Stimulated activated CD4-positive, alpha-beta T cell treated with anti-CD3 and anti-CD28 coated beads, TNF-alpha, amount 100 ng/mL, for 48 hours (primary cell): Measurements from ENCODE around the gene ATRNL1.

Experiments used
- DNase-seq, 3 donors: peaks; one replicate each; pipeline ENCODE4 v3.0.0-alpha.2; 2020; ENCODE audit warnings: low read depth in 3 of 3

Gene ATRNL1, protein sequence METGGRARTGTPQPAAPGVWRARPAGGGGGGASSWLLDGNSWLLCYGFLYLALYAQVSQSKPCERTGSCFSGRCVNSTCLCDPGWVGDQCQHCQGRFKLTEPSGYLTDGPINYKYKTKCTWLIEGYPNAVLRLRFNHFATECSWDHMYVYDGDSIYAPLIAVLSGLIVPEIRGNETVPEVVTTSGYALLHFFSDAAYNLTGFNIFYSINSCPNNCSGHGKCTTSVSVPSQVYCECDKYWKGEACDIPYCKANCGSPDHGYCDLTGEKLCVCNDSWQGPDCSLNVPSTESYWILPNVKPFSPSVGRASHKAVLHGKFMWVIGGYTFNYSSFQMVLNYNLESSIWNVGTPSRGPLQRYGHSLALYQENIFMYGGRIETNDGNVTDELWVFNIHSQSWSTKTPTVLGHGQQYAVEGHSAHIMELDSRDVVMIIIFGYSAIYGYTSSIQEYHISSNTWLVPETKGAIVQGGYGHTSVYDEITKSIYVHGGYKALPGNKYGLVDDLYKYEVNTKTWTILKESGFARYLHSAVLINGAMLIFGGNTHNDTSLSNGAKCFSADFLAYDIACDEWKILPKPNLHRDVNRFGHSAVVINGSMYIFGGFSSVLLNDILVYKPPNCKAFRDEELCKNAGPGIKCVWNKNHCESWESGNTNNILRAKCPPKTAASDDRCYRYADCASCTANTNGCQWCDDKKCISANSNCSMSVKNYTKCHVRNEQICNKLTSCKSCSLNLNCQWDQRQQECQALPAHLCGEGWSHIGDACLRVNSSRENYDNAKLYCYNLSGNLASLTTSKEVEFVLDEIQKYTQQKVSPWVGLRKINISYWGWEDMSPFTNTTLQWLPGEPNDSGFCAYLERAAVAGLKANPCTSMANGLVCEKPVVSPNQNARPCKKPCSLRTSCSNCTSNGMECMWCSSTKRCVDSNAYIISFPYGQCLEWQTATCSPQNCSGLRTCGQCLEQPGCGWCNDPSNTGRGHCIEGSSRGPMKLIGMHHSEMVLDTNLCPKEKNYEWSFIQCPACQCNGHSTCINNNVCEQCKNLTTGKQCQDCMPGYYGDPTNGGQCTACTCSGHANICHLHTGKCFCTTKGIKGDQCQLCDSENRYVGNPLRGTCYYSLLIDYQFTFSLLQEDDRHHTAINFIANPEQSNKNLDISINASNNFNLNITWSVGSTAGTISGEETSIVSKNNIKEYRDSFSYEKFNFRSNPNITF (N-terminal part only)

DNA sequence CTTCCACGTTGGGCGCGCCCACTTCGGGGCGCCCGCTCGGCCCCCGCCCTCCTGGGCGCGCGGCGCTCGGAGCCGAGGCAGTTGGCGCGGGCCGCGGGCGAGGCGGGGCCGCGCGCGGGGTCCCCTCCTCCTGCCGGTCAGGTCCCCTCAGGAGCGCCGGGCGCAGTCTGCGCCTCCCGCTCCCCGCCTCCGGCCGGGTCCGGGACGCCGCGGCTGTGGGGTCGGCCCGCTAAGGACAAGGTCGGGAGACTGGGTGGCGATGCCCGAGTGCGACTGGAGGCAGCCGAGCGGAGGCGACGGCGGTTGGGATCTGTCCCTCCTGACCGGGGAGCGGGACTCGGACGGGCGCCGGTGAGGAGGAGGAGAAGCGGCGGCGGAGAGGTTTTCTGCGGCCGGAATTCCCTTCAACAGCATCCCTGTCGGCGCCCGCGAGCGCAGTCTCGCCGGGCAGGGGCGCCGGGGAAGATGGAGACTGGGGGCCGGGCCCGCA is at the start of gene ATRNL1:
ATRNL1 (plus strand) TSS at position 80 of the 490 bp plus-strand sequence; CDS start at position 466, 386 bp downstream.
- no peak for DNase-seq

DNA sequence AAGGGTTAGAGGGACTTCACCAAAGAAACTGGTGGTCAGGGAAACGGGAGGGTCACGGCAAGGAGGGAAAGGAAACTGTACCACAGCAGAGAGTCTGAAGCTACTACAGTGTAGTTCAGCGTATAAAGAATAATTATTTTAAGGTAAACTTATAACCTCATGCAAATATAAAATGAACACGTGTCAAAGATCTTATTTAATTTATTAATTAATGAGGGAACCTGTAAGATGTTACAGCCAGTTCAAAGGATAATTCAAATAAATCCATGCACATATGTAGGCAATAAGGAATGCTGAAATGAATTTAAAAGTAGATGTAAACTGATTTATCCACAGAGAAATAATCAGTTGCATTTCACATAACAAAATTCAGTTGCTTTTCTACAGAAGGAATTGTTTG is 49.4 kb upstream of the ATRNL1 start:
- DNase-seq = no peak

GRCh38 chr10:115044891-115045290 is 48.3 kb upstream of the ATRNL1 start:
- DNase-seq = no peak

DNA sequence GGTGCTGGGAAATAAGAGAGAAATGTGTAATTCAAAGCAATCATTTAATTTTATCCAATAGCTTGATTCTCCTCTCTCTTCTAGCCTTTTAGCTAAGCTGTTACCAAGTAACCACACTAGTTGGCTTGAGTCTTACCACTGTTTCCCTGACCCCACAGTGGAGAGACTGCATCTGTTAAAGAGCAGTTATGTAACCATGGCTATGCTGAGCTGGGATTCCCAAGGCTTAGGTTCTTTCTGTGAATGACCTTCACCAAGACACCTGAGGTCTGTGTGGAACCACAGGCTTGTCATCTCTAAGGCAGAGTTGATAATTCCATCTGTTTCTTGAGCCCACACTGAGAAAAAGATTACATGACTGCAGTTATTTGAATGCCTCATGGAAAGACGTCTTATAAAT is 47.7 kb upstream of the ATRNL1 start:
- no peak for DNase-seq

- DNase-seq = no peak
Observed at GRCh38 chr10:115046686-115047236, 46.4 kb upstream of the ATRNL1 start.

GRCh38 chr10:115047705-115048104 is 45.5 kb upstream of the ATRNL1 start:
- DNase-seq = no peak

DNA sequence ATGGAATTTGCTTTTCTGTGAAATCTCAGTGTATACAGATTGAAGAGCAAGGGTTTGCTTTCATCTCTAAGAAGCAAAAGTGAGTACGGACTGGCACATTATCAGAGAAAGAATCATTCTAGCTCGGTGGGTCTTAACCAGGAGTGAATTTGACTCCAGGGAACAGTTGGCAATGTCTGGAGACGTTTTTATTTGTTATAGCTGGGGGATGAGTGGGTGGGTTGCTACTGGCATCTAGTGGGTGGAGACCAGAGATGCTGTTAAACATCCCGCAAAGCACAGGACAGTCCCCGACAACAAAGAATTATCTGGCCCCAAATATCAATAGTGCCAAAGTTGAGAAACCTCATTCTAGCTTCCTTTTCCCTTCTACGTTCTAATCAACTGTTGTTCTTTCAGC is 43.8 kb upstream of the ATRNL1 start:
- DNase-seq = no peak

DNA sequence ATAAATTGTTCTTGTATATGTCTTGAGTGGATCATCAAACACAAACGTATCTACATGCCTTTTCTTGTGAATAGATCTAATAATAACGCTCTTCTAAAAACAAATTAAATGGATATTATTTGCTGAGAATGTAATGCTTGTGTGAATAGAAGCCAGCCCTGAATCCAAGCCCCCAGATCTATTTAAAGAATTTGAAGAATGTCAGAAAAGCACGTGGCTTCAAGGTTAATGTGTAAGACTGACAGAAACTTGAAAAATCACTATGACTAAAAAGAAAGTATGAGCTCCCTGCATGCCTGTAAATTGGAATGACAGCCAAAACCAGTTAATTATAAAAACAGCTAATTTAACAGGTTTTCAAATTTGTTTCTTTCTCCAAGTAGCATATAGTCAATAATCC is 43.2 kb upstream of the ATRNL1 start:
- DNase-seq = no peak

DNA sequence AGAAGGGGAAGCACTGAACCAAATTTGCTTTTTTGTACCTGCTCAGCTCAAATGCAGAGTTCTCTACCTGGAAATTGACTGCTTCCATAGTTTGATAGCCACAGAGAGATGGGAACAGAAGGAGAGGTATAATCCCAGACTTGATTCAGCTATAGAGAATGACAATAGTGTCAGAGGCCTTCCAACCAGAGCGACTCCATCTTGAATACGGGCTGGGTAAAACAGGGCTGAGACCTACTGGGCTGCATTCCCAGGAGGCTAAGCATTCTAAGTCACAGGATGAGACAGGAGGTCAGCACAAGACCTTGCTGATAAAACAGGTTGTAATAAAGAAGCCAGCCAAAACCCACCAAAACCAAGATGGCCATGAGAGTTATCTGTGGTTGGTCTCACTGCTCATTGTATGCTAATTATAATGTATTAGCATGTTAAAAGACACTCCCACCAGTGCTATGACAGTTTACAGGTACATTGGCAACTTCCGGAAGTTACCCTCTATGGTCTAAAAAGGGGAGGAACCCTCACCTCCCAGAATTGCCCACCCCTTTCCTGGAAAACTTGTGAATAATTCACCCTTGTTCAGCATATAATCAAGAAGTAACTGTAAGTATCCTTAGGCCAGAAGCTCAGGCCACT is 42.7 kb upstream of the ATRNL1 start:
- DNase-seq = no peak

GRCh38 chr10:115051216-115051615 is 41.9 kb upstream of the ATRNL1 start:
- DNase-seq = no peak

GRCh38 chr10:115052226-115052625 is 40.9 kb upstream of the ATRNL1 start:
- no peak for DNase-seq

DNA sequence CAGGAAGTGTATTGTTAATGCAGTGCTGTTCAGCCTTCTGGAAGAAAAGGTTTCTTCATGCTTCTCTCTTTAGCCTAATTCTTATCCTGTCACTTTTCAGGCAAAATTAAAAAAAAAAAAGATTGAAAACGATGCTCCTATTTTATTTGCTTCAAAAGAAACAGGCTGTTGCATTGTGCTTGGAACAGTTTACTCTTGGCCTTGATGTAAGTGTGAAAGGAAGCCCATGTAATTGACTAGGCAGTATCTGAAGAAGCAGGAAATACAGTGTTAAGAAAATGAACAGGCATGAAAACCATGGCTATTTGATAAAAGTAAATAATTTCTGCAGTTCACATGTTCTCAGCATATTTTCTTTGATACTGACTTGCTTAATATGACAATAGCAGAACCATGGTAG is 40.4 kb upstream of the ATRNL1 start:
- DNase-seq = no peak

GRCh38 chr10:115056186-115056585 is 37.0 kb upstream of the ATRNL1 start:
- DNase-seq = no peak

GRCh38 chr10:115059301-115059898 is 33.8 kb upstream of the ATRNL1 start:
- DNase-seq = no peak

DNA sequence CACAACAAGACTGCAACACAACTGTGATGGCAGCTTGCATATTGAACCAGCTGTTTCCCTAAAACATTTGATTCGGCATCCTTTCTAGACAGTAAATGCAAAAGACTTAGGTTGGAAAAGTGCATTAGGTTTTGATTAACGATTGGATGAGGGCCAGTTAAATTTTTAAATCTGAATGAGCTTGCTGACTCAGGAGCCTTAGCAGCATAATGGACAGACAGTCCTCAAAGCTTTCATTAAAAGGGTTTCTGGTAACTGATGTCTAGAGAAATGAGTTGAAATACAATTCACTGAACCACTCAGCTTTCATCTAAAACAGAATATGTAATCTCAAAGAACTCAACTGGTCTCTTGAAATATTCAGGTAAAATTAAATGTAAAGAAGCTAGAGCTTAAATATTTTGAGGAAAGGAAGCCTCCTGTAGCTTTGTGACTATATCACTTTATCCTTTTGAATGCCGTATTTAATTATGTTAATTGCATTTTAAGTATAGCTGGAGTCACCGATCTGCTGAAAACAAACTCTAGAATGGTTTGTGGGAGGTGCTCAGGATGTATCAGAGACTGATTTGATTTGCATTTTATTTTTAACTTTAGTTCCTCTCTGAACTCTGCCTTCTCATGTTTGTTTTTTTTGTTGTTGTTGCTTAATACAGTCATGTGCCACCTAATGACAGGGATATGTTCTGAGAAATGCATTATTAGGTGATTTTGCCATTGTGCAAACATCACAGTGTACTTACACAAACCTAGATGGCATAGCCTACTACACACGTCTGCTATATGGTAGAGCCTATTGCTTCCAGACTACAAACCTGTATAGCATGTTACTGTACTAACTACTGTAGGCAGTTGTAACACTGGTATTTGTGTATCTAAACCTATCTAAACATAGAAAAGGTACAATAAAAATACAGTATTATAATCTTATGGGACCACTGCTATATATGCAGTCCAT is 29.2 kb upstream of the ATRNL1 start:
- no peak for DNase-seq

GRCh38 chr10:115065801-115066200 is 27.4 kb upstream of the ATRNL1 start:
- DNase-seq = no peak

DNA sequence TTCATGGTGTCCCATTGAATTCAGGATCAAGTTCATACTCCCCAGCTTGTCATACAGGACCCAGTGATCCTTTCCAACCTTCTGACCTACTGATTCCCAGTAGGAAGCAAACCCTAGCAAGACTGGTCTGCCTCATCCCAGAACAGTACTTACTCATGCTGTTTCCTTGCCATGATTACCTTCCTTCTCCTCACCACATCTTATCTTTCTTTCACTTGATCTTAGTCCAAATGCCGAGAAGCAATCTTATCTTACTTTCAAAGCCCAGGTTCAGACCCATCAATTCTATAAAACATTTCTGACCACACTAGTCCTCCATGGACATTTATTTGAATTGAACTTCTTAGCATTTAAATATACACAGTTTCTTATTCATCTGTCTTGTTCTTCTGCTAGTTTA is 26.6 kb upstream of the ATRNL1 start:
- DNase-seq = no peak

DNA sequence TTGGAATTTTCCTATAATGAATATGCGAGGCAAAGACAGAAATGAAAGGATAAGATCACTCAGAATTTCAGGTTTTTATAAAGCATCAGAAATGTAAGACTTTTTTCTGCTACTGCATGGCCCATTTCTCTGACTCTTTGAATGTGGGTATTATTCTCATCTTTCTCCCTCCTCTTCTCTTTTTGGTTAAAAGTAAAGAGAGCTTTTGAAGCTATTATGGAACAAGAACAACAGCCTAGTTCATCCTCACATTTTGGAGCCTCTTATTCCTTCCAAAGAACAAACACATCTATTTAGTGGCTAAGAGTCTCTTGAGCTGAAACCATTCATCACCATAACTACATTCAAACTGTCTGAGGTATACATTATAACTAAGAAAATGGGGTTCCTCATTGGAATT is 19.4 kb upstream of the ATRNL1 start:
- no peak for DNase-seq

GRCh38 chr10:115082506-115082905 is 10.7 kb upstream of the ATRNL1 start:
- DNase-seq = no peak
